ENCODE data around the gene TMEM198.

Gene TMEM198

GRCh38 chr2:219560037-219560892 lies 16.4 kb downstream of the TMEM198 start:
- H3K27me3 ChIP-seq (ENCODE audit: low read depth, low read length), result no peaks in the 10 kb centered on the region
- H3K4me1 ChIP-seq (ENCODE audit: control insufficient read depth in 1 of 2, insufficient read depth in 2 of 2, low read length in 2 of 2), result peaks cover 0 to 5% of the 10 kb centered on the region in 2 donors
- H3K4me3 ChIP-seq (ENCODE audit: low read depth in 1 of 2, low read length in 2 of 2), result no peak overlapping the region
- no peaks in the 10 kb centered on the region for H3K9me3 ChIP-seq (ENCODE audit: control insufficient read depth in 1 of 2, low read length in 2 of 2)
- H3K36me3 ChIP-seq (ENCODE audit: control insufficient read depth in 1 of 2, insufficient read depth in 2 of 2, low read length in 2 of 2), result peaks cover 0 to 20% of the 10 kb centered on the region in 2 donors
- H3K27ac ChIP-seq (ENCODE audit: low read length), result no peak overlapping the region

- Histone ChIP-seq H3K36me3 (ENCODE audit: control insufficient read depth in 1 of 2, insufficient read depth in 2 of 2, low read length in 2 of 2) (peaks cover 0 to 20% of the 10 kb centered on the region in 2 donors), H3K27me3 (ENCODE audit: low read depth, low read length) (no peaks in the 10 kb centered on the region), H3K4me3 (ENCODE audit: low read depth in 1 of 2, low read length in 2 of 2) (no peak overlapping the region), H3K4me1 (ENCODE audit: control insufficient read depth in 1 of 2, insufficient read depth in 2 of 2, low read length in 2 of 2) (peaks cover 0 to 5% of the 10 kb centered on the region in 2 donors), H3K27ac (ENCODE audit: low read length) (no peak overlapping the region), H3K9me3 (ENCODE audit: control insufficient read depth in 1 of 2, low read length in 2 of 2) (no peaks in the 10 kb centered on the region)
Observed at GRCh38 chr2:219560893-219561178, 17.0 kb downstream of the TMEM198 start.

GRCh38 chr2:219561179-219562048 lies 17.6 kb downstream of the TMEM198 start:
- Histone ChIP-seq H3K4me1 (ENCODE audit: control insufficient read depth in 1 of 2, insufficient read depth in 2 of 2, low read length in 2 of 2) (peaks cover 0 to 5% of the 10 kb centered on the region in 2 donors), H3K27me3 (ENCODE audit: low read depth, low read length) (no peaks in the 10 kb centered on the region), H3K4me3 (ENCODE audit: low read depth in 1 of 2, low read length in 2 of 2) (no peak overlapping the region), H3K9me3 (ENCODE audit: control insufficient read depth in 1 of 2, low read length in 2 of 2) (no peaks in the 10 kb centered on the region), H3K36me3 (ENCODE audit: control insufficient read depth in 1 of 2, insufficient read depth in 2 of 2, low read length in 2 of 2) (peaks cover 0 to 22% of the 10 kb centered on the region in 2 donors), H3K27ac (ENCODE audit: low read length) (no peak overlapping the region)

GRCh38 chr2:219562049-219563020 lies 18.5 kb downstream of the TMEM198 start:
- peaks cover 0 to 31% of the 10 kb centered on the region in 2 donors for H3K36me3 ChIP-seq (ENCODE audit: control insufficient read depth in 1 of 2, insufficient read depth in 2 of 2, low read length in 2 of 2)
- no peaks in the 10 kb centered on the region for H3K9me3 ChIP-seq (ENCODE audit: control insufficient read depth in 1 of 2, low read length in 2 of 2)
- H3K4me1 ChIP-seq (ENCODE audit: control insufficient read depth in 1 of 2, insufficient read depth in 2 of 2, low read length in 2 of 2), result peaks cover 0 to 5% of the 10 kb centered on the region in 2 donors
- H3K27ac ChIP-seq (ENCODE audit: low read length), result no peak overlapping the region
- no peak overlapping the region for H3K4me3 ChIP-seq (ENCODE audit: low read depth in 1 of 2, low read length in 2 of 2)
- H3K27me3 ChIP-seq (ENCODE audit: low read depth, low read length), result no peaks in the 10 kb centered on the region

GRCh38 chr2:219563271-219563928 lies 19.6 kb downstream of the TMEM198 start:
- Histone ChIP-seq H3K27me3 (ENCODE audit: low read depth, low read length) (no peaks in the 10 kb centered on the region), H3K9me3 (ENCODE audit: control insufficient read depth in 1 of 2, low read length in 2 of 2) (no peaks in the 10 kb centered on the region), H3K27ac (ENCODE audit: low read length) (no peak overlapping the region), H3K36me3 (ENCODE audit: control insufficient read depth in 1 of 2, insufficient read depth in 2 of 2, low read length in 2 of 2) (peaks cover 0 to 40% of the 10 kb centered on the region in 2 donors), H3K4me1 (ENCODE audit: control insufficient read depth in 1 of 2, insufficient read depth in 2 of 2, low read length in 2 of 2) (peaks cover 0 to 5% of the 10 kb centered on the region in 2 donors), H3K4me3 (ENCODE audit: low read depth in 1 of 2, low read length in 2 of 2) (no peak overlapping the region)

- H3K36me3 ChIP-seq (ENCODE audit: control insufficient read depth in 1 of 2, insufficient read depth in 2 of 2, low read length in 2 of 2), result peaks cover 0 to 40% of the 10 kb centered on the region in 2 donors
- H3K27me3 ChIP-seq (ENCODE audit: low read depth, low read length), result no peaks in the 10 kb centered on the region
- H3K4me3 ChIP-seq (ENCODE audit: low read depth in 1 of 2, low read length in 2 of 2), result no peak overlapping the region
- H3K27ac ChIP-seq (ENCODE audit: low read length), result no peak overlapping the region
- peaks cover 0 to 8% of the 10 kb centered on the region in 2 donors for H3K4me1 ChIP-seq (ENCODE audit: control insufficient read depth in 1 of 2, insufficient read depth in 2 of 2, low read length in 2 of 2)
- H3K9me3 ChIP-seq (ENCODE audit: control insufficient read depth in 1 of 2, low read length in 2 of 2), result no peaks in the 10 kb centered on the region
Observed at GRCh38 chr2:219565130-219566080, 21.6 kb downstream of the TMEM198 start.

- no peaks in the 10 kb centered on the region for H3K27me3 ChIP-seq (ENCODE audit: low read depth, low read length)
- H3K4me1 ChIP-seq (ENCODE audit: control insufficient read depth in 1 of 2, insufficient read depth in 2 of 2, low read length in 2 of 2), result peaks cover 0 to 12% of the 10 kb centered on the region in 2 donors
Observed at GRCh38 chr2:219566640-219567039, 22.8 kb downstream of the TMEM198 start.

GRCh38 chr2:219567131-219567530 lies 23.3 kb downstream of the TMEM198 start:
- Histone ChIP-seq H3K27me3 (ENCODE audit: low read depth, low read length) (no peaks in the 10 kb centered on the region), H3K36me3 (ENCODE audit: control insufficient read depth in 1 of 2, insufficient read depth in 2 of 2, low read length in 2 of 2) (peaks cover 0 to 40% of the 10 kb centered on the region in 2 donors), H3K9me3 (ENCODE audit: control insufficient read depth in 1 of 2, low read length in 2 of 2) (no peaks in the 10 kb centered on the region), H3K4me1 (ENCODE audit: control insufficient read depth in 1 of 2, insufficient read depth in 2 of 2, low read length in 2 of 2) (peaks cover 0 to 16% of the 10 kb centered on the region in 2 donors), H3K4me3 (ENCODE audit: low read depth in 1 of 2, low read length in 2 of 2) (no peak overlapping the region), H3K27ac (ENCODE audit: low read length) (no peak overlapping the region)

More at GRCh38 chr2:219566640-219567039, 22.8 kb downstream of the TMEM198 start:
- Histone ChIP-seq H3K27ac (ENCODE audit: low read length) (no peak overlapping the region), H3K9me3 (ENCODE audit: control insufficient read depth in 1 of 2, low read length in 2 of 2) (no peaks in the 10 kb centered on the region), H3K4me3 (ENCODE audit: low read depth in 1 of 2, low read length in 2 of 2) (no peak overlapping the region), H3K36me3 (ENCODE audit: control insufficient read depth in 1 of 2, insufficient read depth in 2 of 2, low read length in 2 of 2) (peaks cover 0 to 40% of the 10 kb centered on the region in 2 donors)

GRCh38 chr2:219567791-219568361 lies 24.0 kb downstream of the TMEM198 start:
- Histone ChIP-seq H3K4me3 (ENCODE audit: low read depth in 1 of 2, low read length in 2 of 2) (no peak overlapping the region), H3K36me3 (ENCODE audit: control insufficient read depth in 1 of 2, insufficient read depth in 2 of 2, low read length in 2 of 2) (peaks cover 0 to 37% of the 10 kb centered on the region in 2 donors), H3K4me1 (ENCODE audit: control insufficient read depth in 1 of 2, insufficient read depth in 2 of 2, low read length in 2 of 2) (peaks cover 0 to 16% of the 10 kb centered on the region in 2 donors), H3K9me3 (ENCODE audit: control insufficient read depth in 1 of 2, low read length in 2 of 2) (no peaks in the 10 kb centered on the region), H3K27ac (ENCODE audit: low read length) (no peak overlapping the region), H3K27me3 (ENCODE audit: low read depth, low read length) (no peaks in the 10 kb centered on the region)
